Natural killer cell treated with Interleukin-12 subunit alpha and Interleukin-12 subunit beta and Interleukin-15 and Interleukin-18, amount 100 ng/mL, for 72 hours (primary cell): ENCODE data around the gene WASHC3. TPM values are rescaled to one million over a fixed set of nuclear protein-coding genes. Genes with fewer than 3 reads are reported as not detected.

Experiments used
- ATAC-seq, 2 donors: fragments of 150-1000 bp; cut with Tn5 transposase in 1 of 2; sonication (Bioruptor Pico), chemical (Tn5 transposase) in 1 of 2; 2 replicates each; pipeline ENCODE4 v1.10.0; 2021
- DNase-seq: peaks from one replicate; pipeline ENCODE4 v3.0.0; 2022; ENCODE audit warnings: low spot score
- H3K27ac Mint-ChIP-seq, 2 donors: 1 replicate in 1 of 2; 2 replicates in 1 of 2; pipeline ENCODE4 v1.8.0; 2022; ENCODE audit warnings: mixed read lengths in 2 of 2, mild to moderate bottlenecking in 1 of 2, moderate library complexity in 1 of 2
- H3K27me3 Mint-ChIP-seq, 2 donors: 1 replicate in 1 of 2; 2 replicates in 1 of 2; pipeline ENCODE4 v1.8.0; 2022; ENCODE audit warnings: mixed read lengths in 2 of 2
- H3K36me3 Mint-ChIP-seq: one replicate; pipeline ENCODE4 v1.8.0; 2022; ENCODE audit warnings: mixed read lengths
- H3K4me1 Mint-ChIP-seq, 2 donors: 1 replicate in 1 of 2; 2 replicates in 1 of 2; pipeline ENCODE4 v1.8.0; 2022; ENCODE audit warnings: low read depth in 2 of 2, mixed read lengths in 2 of 2, mild to moderate bottlenecking in 1 of 2
- H3K4me3 Mint-ChIP-seq: one replicate; pipeline ENCODE4 v1.8.0; 2022; ENCODE audit warnings: mixed read lengths
- H3K9me3 Mint-ChIP-seq: 2 replicates; pipeline ENCODE4 v1.8.0; 2022; ENCODE audit warnings: mixed read lengths
- total RNA-seq, 2 donors: library from RNA; stranded (reverse); gene quantifications; one replicate each; pipeline ENCODE4 v1.2.3, GENCODE V29; 2022

Gene WASHC3
- total RNA-seq, 2 donors from 2014 or later = 21.0 to 38.2 TPM

DNA sequence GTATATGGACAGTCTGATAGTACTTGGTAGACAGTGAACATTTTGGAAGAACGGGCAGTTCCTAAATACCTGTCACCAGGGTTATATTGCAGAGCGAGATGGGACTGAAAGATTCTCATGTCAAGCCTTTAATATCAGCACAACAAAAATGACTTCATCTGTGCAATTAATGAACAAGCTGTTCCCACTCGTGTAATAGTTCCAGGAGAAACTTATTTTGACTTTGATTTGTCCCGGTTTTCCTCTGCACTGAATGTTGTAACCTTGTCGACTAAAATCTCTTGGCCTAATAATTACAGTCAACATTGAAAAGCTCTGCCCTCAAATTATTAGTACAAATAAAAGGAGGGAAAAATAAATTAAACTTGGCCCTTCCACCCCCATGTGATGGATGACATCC, 79.5 kb downstream of the WASHC3 start:
- H3K4me1 Mint-ChIP-seq = no peaks in the 10 kb centered on the region
- H3K9me3 Mint-ChIP-seq = no peaks in the 10 kb centered on the region
- no peak for ATAC-seq
- H3K27ac Mint-ChIP-seq = no peak overlapping the region
- H3K4me3 Mint-ChIP-seq = no peak overlapping the region
- H3K27me3 Mint-ChIP-seq = peaks cover 12 to 14% of the 10 kb centered on the region in 2 donors
- no peak for DNase-seq
- H3K36me3 Mint-ChIP-seq = no peaks in the 10 kb centered on the region

DNA sequence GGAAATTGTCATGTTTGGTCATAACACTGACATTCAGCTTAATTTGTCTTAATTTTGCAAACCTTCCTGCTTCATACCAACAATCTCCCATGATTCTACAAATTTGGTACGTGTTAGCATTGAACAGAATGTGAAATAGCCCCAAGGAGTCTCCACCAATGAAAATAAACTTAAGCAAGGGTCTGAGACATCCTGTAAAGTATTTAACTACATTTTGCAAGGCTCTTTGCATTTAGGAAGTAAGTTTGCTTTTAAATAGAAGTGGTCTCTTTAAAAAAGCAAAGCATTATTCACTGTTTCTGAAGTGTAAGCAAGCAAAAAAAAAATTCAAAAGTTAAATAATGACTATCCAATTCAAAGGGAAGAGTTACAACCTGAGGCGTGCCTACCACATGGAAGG, 79.9 kb downstream of the WASHC3 start:
- no peak overlapping the region for H3K4me3 Mint-ChIP-seq
- H3K27me3 Mint-ChIP-seq = peaks cover 11 to 14% of the 10 kb centered on the region in 2 donors
- H3K36me3 Mint-ChIP-seq = no peaks in the 10 kb centered on the region
- DNase-seq = no peak
- no peaks in the 10 kb centered on the region for H3K9me3 Mint-ChIP-seq
- no peak for ATAC-seq
- H3K4me1 Mint-ChIP-seq = no peaks in the 10 kb centered on the region
- no peak overlapping the region for H3K27ac Mint-ChIP-seq

DNA sequence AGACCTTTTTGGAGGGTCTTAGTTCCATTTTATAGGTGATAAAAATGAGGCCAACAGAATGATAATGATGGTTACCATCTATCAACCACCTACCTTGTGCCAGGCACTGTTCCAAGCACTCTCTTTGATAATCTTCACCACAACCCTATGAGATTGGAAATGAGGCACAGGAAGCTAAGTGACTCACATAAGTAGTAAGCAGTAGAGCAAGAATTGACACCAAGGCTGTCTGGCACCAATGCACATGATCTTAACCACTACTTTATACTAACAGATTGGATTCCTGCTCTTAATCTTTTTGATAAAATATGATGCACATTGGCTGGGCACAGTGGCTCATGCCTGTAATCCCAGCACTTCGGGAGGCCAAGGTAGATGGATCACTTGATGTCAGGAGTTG, 93.0 kb downstream of the WASHC3 start:
- DNase-seq (no peak), ATAC-seq (peak in 1 of 2 donors; percentile 77)
- H3K27me3 Mint-ChIP-seq = peaks cover 7 to 21% of the 10 kb centered on the region in 2 donors
- H3K27ac Mint-ChIP-seq = no peak overlapping the region
- peaks cover 3 to 8% of the 10 kb centered on the region in 2 donors for H3K4me1 Mint-ChIP-seq
- no peak overlapping the region for H3K4me3 Mint-ChIP-seq
- H3K36me3 Mint-ChIP-seq = no peaks in the 10 kb centered on the region
- H3K9me3 Mint-ChIP-seq = no peaks in the 10 kb centered on the region

DNA sequence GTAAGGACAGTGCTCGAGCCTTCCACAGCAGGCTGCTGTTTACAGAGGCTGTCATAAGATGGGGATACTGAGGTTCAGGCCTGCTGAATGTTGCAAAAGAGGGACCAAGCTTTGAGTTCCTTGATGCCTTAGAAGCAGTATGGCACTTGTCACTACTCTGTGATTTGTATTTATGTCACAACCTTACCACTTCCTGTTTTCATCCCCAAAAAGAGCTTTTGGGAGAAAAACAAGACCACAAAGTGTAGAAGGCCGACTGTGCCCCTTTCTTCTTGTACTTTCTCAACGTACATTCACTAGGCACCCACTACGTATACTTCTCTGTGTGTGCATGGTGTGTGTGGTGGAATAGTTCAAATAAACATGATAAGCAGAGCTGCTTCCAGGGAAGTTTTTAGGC, 94.3 kb downstream of the WASHC3 start:
- DNase-seq = no peak
- Mint-ChIP-seq H3K36me3 (no peaks in the 10 kb centered on the region), H3K4me3 (no peak overlapping the region), H3K9me3 (no peaks in the 10 kb centered on the region), H3K27ac (no peak overlapping the region), H3K4me1 (peaks cover 3 to 8% of the 10 kb centered on the region in 2 donors), H3K27me3 (peaks cover 3 to 16% of the 10 kb centered on the region in 2 donors)
- ATAC-seq = peak in 1 of 2 donors; percentile 17

DNA sequence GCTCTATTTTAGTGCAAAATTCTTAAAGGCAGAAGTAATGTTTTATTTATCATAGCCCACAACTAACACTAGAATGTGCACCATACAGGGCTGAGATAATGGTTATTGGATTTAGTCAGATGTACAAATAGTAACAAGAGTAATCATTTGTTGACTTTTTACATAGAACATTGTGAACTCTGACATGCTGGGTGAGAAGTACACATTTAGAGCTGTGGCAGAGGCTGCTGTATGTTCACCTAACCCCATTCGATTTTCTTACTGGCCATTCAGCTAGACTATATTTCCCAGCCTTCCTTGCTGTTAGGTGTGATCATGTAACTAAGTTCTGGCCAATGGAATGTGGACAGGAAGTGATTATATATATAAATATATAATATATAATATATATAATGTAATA, 95.3 kb downstream of the WASHC3 start:
- Mint-ChIP-seq H3K4me3 (no peak overlapping the region), H3K4me1 (peaks cover 3 to 8% of the 10 kb centered on the region in 2 donors), H3K27me3 (peaks cover 0 to 12% of the 10 kb centered on the region in 2 donors), H3K9me3 (no peaks in the 10 kb centered on the region), H3K36me3 (no peaks in the 10 kb centered on the region), H3K27ac (no peak overlapping the region)
- no peak for ATAC-seq
- no peak for DNase-seq

DNA sequence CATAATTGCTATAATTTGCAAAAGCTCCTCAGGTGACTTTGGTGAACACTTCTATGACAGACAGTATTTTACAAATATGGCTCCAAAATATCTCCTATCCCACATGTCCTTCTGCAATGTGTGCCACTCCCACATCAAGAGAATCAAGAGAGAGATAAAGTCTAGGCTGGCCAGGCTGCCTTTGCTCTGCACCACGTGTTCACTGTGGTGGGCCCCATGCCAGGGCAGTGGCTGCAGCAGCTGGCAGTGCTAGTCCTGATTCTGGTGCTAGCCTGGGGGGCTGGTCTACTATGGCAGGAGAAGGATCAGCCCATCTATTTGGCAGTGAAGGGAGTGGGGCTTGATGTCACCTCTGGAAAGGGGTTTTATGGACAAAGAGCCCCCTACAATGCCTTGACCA, 98.1 kb downstream of the WASHC3 start:
- H3K4me1 Mint-ChIP-seq = peaks cover 1 to 8% of the 10 kb centered on the region in 2 donors
- no peak overlapping the region for H3K4me3 Mint-ChIP-seq
- ATAC-seq (peak in 1 of 2 donors; percentile 6), DNase-seq (no peak)
- H3K27me3 Mint-ChIP-seq = peaks cover 0 to 3% of the 10 kb centered on the region in 2 donors
- H3K36me3 Mint-ChIP-seq = no peaks in the 10 kb centered on the region
- H3K27ac Mint-ChIP-seq = no peak overlapping the region
- H3K9me3 Mint-ChIP-seq = no peaks in the 10 kb centered on the region

Other genes starting within 250 kb of the WASHC3 start
- gene GNPTAB, start 231.0 kb downstream of the WASHC3 start, total RNA-seq = 100 to 1,000 TPM; 139 to 186 TPM
- 10 to 100 TPM; 24.5 to 63.0 TPM for gene DRAM1, start 184.4 kb downstream of the WASHC3 start, total RNA-seq
- 10 to 100 TPM; 41.4 to 76.5 TPM for gene NUP37, start 58.1 kb upstream of the WASHC3 start, total RNA-seq
- 10 to 100 TPM; 14.2 to 46.9 TPM for gene PARPBP, start 58.2 kb upstream of the WASHC3 start, total RNA-seq
- not detected for gene PMCH, start 135.8 kb upstream of the WASHC3 start, total RNA-seq